HG03558 (cell line): Measurements from ENCODE around the gene EPB41L3.
"Not testable (repeated sequence)": the region's sequence is repeated elsewhere in the genome, so short reads cannot be mapped to it uniquely, and the experiment has no call there.

Source experiments
- ATAC-seq: cut with Tn5 transposase; IDR thresholded peaks from one replicate; pipeline ENCODE4 v1.9.1; 2021; ENCODE audit warnings: moderate number of reproducible peaks; ENCODE audit not compliant: unreplicated experiment; ENCODE audit errors: extremely low read depth

The EPB41L3 gene

DNA sequence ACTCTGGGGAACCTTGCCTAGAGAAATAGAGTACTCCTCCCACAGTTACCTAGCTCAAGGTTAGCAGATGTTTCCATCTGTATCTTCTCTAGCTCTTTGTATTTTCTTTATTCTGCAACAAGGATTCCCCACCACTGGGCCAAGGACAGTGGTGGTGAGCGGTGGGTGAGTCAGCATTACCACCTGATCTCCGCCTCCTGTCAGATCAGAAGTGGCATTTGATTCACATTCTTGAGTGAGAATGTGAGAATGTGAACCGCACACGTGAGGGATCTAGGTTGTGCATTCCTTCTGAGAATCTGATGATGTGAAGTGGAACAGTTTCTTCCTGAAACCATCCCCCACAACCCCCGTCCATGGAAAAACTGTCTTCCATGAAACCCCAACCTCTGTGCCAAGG is 9.0 kb downstream of the EPB41L3 start:
- ATAC-seq, result no peak

DNA sequence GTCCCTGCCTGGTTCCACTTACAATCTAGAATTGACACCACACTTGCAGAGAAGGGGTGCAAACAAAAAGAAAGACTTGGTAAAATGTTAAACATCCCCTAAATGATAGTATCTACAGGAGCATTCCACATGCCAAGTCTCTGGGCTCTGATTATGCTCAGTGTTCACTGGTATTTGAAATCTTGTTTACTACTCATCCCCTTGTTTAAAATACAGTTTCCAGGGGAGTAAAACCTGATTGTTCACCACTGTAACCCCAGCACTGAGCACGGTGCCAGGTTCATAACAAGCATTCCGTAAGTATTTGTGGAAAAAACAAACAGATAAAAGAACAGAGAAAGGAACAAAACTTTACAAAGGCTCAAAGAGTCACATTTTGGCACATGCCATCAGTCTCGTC is 11.7 kb downstream of the EPB41L3 start:
- no peak for ATAC-seq

DNA sequence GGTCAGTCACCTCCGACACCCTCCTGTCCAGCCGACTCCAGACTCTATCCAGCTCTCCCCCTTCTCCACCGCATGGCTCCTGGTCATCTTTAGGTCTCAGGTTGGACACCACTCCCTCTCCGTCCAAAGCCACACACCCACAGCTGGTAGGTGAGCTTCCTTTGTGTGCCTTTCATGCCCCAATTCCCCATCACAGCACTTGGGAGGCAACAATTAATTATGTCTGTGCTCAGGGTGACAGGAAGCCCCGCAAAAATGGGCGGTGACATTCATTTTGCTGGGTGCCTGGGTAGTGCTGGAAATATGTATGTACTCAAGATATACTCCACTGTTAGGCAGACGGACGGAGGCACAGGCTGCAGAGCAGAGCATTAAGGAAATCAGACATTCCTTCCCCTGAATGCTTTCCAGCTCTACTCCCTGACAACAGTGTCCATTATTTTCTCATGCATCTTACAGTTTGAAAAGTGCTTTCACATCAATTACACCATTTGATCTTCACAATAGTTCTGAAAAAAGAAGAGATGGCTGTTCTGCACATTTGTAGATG is 13.1 kb downstream of the EPB41L3 start:
- ATAC-seq, result no peak

DNA sequence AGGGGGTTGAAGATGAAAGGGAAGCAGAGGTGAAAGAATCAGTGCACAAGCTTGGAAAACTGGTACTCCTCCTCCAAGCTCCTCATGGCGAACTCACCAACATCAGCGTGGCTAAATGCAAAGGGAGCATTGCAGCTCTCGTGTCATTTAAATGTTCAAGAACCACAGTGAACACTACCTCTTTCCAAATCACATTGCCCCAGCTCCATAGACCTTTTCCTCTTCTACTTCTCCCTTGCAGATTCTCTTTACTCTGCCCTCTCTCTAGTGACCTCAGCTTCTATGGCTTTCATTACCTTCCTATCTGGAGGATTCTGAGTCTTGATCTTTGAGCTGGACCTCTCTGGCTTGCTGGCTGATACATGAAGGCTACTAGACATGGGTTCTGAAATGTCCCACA is 14.3 kb downstream of the EPB41L3 start:
- ATAC-seq, result no peak

DNA sequence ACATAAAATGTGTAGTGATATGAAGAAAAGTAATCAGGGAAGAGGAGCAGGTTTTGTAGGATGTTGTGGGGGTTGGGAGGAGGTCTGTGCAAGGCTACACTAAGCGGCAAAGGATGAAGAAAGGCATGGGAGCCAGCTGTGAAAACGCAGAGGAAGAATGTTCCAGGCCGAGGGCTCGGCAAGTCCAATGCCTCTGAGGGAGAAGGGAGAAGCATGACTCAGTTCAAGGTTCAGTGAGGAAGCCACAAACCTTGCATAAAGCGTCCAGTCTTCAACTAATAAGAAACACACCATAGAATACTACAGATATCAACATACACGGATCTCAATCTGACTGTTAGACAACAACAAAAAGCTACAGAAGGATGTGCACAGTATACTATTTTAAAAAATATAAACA is 16.2 kb downstream of the EPB41L3 start:
- no peak for ATAC-seq

DNA sequence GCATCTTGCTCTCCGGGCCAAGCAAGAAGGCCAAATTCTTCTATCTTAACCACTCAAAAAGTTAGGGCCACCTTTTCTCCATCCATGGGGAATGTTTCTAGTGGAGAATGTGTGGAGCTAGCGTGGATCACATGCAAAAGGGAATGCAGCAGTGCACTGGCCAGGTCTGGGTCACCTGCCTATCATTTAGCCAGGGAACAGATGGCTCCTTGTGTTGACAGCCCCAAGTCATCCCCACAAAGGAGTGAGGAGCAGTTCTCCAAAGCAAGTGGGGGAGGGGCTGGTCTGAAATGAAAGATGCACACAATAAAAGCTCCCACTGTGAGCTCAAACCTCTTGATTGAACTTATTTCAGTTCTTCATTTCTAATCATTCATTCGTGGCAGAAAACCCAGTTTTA is 19.1 kb downstream of the EPB41L3 start:
- ATAC-seq, result no peak

DNA sequence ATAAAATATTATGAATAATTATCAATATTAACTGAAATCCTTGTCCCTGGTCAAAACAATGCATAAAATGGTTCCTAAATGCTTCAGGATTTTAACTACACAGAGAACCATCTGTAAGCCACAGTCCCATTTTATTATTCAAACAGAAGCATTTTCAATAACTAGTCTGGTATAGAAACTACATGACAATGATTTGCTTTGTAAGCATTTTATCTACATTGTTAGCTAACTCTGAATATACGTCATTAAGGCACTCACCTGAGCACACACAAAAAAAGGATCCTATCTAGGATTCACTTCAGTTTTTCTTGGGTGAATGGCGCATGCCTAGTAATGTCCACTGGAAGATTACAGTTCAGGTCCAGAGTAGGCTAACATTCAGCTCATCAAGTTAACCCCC is 22.8 kb downstream of the EPB41L3 start:
- ATAC-seq, result no peak

DNA sequence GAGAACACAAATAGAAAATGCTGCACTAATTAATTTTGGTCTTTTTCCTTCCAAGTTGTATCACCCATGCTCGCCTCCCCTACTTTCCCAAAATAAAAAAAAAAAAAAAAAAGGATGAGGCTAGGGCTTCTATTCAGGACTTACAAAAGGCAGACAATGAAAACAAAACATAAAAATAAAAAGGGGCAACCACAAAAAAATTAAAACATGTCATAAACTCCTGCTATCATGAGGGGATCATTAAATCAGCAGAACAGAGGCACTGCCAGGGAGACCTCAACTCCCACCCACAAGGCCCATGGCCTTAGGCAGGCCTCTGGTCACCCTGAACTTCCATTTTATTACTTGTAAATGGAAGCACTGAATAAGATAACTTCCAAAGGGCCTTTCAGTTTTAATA is 23.3 kb downstream of the EPB41L3 start:
- no peak for ATAC-seq

DNA sequence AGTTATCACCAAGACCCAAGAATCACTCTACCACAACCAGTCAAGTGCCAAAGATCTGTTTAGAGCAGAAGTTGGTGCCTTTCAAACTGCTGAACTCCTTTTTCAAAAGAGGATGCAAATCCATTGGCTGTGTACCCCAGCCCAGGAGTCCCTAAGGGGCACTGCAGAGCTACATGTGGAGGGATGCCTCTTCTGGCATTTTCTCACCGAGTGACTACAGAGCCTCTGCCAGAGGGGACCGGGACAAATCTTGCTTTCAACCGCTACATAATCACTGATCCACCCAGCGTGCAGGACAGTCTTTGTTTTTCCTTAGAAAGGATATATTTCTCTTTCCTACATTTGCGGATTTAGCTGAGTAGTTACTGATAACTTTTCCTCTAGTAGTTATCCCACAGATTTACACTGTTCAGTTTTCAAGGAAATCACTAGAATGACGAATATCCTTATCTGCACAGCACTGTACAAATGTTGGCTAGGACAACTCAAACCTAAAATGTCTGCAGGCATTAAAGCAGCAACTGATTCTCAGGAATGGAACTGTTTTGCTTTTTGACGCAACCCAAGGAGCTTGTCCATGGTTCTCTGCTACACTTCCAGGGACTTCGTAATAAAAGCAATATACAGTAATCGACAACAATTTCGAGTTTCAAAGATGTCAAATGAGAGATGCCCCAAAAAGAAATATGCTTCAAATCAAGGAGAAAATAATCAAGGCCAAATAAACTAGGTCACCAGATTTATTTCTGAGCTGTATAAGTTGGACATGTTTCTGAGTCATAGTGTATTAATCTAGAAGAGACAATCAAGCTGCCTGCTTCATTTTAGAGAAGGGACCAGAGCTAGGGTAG is 24.1 kb downstream of the EPB41L3 start:
- no peak for ATAC-seq

DNA sequence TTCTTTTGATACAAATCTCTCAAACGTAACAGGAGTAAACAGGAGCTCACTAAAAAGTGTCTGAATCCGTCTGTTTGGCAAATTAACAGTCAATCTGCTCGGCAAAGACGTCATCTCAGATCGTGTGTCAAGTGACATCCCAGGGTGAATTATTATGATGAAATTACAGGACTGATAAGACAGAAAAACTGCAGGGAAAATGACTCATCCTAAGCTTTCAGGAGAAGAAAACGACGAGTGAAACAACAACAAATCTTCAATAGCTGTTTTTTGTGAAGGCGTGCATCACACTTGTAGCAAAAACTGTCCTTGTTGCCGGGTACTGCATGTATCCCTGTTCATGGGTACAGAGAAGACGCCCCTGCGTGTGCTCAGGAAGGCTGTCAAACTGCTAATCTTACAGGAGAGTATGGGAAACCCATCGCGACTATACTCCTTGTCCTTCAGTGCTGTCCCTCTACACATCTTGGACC is 24.9 kb downstream of the EPB41L3 start:
- no peak for ATAC-seq

DNA sequence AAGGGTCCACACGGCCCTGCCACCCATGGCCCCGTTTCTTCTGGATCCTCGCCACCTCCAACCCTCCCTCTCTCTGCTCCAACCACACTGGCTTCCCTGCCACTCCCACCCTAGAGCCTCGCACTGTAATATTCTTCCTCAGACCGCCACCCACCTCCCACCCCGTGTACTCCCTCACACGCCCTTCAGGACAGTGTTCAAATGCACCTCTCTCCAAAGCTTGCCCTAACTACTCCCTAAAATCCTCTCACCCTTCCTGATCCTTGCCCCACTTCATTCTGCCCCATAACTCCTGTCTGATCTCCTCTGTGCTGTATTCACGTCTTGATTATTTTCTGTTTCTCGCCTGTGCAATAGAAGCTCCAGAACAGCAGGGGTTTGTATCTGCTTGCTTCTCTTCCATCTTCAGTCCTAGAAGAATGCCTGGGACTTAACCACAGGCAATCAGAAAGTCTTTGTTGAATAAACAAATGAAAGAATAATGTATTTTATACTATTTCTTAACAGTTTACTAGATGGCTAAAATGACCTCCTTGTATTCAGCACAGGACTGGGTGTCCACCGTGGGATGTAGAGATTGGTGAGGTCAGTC is 25.5 kb downstream of the EPB41L3 start:
- no peak for ATAC-seq

DNA sequence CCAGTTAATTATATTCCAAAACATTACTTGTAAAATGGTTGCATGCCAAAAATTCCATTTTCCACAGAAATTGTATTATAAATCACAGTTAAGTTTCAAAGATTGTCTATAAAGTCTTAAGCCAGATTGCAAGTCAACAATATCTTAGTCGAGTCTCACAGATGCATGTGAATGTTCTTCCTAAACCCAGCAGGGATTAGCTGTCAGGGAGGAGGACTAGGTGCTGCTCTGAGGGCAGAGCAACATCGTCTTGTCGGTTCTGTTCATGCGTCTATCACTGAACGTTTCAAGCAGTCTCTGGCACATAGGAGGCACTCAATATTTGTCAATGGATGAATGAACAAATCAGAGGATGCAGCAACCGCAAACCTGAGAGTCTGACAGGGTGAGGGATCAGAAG is 27.0 kb downstream of the EPB41L3 start:
- no peak for ATAC-seq

DNA sequence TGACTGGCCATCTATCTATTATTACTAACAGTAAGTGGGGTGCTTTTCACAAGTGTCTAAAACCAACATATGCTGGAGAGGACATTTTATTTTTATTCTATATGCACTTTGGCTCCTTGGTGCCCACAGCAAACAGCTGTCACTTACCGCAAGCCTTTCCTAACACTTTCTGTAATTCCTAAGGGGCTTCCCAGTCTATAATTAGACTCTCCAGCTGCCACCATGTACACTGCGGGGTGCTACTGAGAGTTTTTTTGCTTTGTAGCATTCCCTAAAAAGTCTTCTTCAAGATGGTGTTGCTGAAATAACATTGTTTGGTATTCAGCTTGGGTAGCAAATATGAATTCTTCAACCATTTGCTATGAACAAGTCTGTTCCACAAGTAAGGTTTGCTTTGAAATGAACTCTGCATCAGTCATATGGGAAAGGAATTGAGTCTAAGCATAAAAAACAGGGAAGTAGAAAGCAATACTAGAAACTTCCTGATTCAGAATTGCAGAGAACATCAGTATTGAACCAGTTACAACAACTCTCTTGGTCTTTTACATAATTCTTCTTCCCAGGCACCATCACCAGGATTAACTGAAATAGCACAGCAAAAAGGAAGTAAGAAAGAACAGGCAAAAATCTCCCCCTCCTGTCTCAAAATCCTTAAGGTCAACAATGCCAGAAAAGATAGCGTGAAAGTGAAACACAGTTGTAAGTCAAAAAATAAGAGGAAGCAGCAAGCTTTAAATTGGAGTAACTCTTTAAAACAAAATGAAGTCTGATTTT is 28.6 kb downstream of the EPB41L3 start:
- ATAC-seq, result no peak

DNA sequence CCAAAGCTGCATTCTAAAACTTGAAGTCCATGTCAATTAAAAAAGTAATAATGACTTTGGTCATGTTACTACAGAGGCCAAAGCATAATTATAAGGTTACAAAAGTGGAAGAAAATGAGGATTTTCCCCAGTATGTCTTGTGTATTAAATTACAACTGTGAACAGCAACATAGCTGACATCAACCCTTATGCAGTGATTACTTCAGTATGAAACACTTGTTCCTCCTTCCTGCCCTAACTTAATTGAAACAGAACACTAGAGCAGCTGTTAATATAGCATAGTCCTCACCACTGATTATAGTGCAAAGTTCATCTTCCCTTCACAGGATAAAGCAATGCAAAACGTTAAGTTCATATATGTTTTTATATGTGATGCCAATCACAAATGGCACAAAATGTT is 29.9 kb downstream of the EPB41L3 start:
- no peak for ATAC-seq

DNA sequence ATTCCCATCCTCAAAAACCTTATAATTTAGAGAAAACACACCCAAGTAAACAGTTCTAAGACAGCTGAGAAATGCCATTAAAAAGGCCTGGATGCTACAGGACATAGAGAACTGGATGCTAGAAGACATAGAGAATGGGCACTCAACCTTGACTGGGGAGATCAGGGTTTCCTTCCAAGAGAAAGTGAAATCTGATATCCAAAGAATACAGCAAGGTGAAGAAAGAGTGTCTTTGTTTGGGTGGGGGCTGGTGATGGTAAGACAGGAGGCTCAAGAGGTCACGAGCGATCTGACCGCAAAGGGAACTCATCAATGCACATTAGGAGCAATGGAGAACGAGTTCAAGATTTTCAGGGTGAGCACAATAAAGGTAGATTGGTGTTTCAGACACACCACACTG is 31.6 kb downstream of the EPB41L3 start:
- ATAC-seq, result no peak

DNA sequence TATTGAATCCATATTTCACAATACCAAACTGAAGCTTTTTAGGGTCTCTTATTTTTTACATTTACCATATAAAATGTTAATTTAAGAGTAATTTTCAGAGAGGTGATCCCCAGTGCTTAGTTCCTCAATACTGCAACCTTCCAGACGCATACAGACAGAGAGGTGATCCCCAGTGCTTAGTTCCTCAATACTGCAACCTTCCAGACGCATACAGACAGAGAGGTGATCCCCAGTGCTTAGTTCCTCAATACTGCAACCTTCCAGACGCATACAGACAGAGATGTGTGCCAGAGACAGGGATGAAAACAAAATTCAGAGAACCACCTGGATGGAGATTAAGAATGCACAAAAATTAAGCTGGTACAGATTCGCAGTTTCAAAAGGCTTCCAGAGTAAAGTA is 32.3 kb downstream of the EPB41L3 start:
- not testable (repeated sequence) for ATAC-seq

DNA sequence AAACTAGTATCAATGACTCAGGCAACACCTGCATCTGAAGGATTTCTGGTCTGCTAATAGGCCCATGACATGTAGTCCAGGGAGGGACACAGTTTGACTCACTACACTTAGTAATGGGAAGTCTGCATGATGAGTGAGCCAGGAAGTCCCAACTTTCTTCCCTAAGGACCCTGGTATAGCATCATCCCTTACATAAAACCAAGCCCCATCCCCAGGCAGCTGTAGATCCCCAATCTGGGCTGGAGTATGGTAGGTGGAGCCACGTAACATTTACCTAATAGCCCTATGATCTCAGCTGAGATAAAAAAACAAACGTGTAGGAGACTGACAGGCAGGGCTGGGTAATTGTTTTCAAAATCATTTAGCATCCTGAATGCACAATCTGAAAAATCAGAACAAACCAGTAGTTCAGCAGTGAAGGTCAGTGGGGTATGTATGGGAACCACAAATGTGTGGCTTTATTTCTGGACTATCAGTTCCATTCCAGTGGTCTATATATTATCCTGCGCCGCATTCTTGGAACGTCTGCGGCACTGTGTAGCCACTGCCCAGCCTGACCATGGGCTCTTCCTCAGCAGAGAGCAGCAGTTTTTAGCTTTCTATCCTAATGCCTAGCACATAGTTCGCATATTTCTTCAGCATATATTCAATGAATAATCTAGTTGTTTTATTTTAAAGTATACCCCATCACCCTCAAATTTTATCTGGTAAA is 33.5 kb downstream of the EPB41L3 start:
- ATAC-seq, result no peak

DNA sequence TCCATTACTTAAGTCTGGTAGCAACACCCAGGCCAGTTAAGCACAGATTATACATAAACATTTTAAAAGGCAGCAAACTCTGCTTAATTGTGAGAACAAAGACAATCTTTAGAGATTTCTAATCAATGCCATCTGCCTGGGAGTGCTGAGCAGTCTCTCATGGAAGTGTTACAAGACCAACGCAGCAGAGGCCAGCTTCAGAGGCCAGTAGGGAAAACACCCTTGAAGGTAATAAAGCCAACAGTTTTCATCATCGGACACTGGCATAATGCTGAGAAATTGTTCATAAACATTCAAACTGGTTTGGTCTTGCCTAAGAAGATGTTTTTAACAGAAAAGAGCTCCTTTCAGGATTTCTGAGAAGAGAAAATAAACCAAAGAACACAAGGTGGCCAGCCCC is 35.0 kb downstream of the EPB41L3 start:
- no peak for ATAC-seq

DNA sequence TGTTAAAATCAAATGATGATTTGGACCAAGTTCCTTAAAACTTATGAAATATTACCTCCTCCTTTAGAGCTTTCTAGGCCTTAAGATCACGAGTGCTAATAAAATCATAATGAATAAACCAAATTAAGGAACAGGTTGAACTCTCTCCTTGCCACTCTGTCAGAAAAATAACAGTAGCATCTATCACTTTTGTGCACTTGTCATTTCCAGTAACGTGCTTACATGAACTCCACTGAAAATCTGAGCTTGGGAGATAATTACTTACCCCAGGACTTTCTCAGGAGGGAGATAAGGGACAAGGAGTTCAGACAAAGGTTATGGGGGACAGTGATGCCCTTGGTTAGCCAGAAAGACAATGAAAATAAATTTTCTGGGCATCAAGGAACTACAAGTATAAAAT is 36.0 kb downstream of the EPB41L3 start:
- ATAC-seq, result no peak

DNA sequence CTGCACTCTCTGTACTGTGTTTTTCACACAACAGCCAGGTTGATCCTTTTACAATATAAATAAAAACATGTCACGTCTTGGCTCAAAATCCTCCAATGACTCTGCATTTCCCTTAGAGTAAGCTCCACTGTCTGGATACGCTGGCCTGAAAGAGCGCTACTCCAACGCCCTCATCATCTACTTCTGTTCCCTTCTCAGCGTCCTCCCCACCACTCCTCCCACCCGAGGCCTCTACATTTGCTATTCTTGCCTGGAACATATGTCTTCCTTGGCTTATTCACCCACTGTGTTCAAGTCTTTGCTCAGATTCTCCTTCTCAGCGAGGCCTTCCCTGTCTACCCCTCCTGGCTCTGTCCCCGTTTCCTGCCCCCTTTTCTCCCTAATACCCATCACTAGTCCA is 37.6 kb downstream of the EPB41L3 start:
- ATAC-seq, result no peak
